Activated CD4-positive, alpha-beta T cell treated with anti-CD3 and anti-CD28 coated beads, Interleukin-10, Interleukin-2, amounts not matched to agents 100 ng/mL and 50 ng/mL, durations not matched to agents 16 hours and 8 hours (primary cell): Measurements from ENCODE around the gene ATG14.
"Not testable (repeated sequence)": the region's sequence is repeated elsewhere in the genome, so short reads cannot be mapped to it uniquely, and the experiment has no call there.

Experiments
- DNase-seq: peaks from one replicate; pipeline ENCODE4 v3.0.0-alpha.2; 2020

ATG14 gene, protein sequence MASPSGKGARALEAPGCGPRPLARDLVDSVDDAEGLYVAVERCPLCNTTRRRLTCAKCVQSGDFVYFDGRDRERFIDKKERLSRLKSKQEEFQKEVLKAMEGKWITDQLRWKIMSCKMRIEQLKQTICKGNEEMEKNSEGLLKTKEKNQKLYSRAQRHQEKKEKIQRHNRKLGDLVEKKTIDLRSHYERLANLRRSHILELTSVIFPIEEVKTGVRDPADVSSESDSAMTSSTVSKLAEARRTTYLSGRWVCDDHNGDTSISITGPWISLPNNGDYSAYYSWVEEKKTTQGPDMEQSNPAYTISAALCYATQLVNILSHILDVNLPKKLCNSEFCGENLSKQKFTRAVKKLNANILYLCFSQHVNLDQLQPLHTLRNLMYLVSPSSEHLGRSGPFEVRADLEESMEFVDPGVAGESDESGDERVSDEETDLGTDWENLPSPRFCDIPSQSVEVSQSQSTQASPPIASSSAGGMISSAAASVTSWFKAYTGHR

DNA sequence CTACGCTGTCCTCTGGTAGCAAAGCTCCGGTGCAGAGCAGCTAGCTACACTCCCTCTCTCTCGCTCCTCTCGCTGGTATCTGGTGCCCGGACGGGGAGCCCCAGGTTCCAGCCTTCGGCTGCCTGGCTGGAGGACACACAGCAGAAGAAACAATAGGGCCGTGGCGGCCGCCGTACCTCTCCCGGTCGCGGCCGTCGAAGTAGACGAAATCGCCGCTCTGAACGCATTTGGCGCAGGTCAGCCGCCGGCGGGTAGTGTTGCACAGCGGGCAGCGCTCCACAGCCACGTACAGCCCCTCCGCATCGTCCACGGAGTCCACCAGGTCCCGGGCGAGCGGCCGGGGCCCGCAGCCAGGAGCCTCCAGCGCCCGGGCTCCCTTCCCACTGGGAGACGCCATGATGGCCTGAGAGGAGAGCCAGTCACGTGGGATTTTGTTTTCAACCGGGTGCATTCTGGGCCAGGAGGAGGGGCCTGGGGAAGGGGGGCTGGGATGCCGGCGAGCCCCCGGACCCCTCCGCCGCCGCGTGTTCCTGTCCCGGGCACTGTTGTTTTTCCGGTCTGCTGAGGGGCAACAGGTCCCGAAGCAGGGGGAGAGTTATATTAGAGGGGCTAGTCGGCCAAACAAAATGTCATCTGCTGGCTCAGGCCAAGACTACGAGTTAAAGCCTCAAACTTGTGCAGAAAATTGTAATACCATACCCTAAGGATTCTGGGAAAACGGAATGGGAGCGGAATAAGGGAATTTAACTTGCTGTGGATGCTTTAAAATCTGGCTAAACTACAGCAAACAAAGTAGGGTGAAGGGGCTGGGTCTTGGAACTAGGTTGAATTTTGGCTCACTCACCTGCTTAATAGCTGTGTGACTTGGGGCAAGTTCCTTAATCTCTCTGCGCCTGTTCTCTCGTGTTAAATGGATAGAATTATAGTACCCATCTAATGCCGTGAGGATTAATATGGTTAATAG is at the start of gene ATG14:
TSS of gene ATG14 (minus strand) at position 405 of the 964 bp plus-strand sequence. CDS start at position 397, 8 bp downstream.
- DNase-seq = peak; percentile 87

DNA sequence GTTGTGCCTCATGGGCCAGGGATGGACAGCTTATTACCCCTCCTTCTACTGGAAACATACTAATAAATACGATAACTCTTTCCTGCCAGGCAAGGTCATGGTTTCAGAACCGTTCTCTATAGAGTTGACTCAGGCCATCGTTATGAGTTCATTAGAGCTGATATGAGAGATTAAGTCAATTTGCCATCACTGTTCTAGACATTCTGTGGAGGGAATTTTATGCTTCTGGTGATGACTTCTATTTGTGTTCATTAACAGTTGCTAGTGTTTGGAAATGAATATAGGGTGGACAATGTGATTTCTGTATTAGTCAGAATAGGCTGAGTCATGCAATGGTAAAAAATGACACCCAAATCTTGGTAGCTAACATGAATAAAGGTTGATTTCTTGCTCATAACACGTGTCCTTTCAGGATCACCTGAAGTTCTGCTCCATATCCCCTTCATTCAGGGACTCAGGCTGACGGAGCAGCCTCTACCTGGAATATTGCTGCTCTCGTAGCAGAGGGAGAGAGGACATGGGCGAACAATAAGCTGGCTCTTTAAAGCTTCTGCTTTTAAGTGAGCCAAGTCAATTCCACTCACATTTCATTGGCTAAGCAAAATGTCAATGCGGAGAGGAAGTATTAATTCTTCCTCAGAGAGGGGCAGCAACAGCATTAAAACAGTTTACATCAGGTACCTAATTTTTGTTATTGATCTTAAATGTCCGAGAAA is 47.3 kb upstream of the ATG14 start:
- peak; percentile 89 for DNase-seq

DNA sequence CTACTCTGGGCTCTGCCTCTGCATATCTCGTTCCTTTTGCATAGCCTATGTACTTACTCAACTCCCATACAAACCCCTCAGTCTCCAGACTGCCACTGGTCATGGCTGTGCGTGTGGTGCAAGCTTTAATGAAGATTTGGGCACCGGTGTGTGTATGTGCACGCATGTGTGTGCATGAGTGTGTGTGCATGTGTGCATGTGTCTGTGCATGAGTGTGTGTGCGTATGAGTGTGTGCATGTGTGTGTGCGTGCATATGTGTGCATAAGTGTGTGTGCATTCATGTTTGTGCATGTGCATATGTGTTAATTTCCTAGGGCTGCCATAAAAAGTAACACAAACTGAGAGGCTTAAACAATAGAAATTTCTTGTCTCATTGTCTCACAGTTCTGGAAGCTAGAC is 45.9 kb upstream of the ATG14 start:
- DNase-seq = no peak

DNA sequence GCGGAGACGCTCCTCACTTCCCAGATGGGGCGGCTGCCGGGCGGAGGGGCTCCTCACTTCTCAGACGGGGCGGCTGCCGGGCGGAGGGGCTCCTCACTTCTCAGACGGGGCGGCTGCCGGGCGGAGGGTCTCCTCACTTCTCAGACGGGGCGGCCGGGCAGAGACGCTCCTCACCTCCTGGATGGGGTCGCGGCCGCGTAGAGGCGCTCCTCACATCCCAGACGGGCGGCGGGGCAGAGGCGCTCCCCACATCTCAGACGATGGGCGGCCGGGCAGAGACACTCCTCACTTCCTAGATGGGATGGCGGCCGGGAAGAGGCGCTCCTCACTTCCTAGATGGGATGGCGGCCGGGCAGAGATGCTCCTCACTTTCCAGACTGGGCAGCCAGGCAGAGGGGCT is 44.8 kb upstream of the ATG14 start:
- DNase-seq = not testable (repeated sequence)

DNA sequence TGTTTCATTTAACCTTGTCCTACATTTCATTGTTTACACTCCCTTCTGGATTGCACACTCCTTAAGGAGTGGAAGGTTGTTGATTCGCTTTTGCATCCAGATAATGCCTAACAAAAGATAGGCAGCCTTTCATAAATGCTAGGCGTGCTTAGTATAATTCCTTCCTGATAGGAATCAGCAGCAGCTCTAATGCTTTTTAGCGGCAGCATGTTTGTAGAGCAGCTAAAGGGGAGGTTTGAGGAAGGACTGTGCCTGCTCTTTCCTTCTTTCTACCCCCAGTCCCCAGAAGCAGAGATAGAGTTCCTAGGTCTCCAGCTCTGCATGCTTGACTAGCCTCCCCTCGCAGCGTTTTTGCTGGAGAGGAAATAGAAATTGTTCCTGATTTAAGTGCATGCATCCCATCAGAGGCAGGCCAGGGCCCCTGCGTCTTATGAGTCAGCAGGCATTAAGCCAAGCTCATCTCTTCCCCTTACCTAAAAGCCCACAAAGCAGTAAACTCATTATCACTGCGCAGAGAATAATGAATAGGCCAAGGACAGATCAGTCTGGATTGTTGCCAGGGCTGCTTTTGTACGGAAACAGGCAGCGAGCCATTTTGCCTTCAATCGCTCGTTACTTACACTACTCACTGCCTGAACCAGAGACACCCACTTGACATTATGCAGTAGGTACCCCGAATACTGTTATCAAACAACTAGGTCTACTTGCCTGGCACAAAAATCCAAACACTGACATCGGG is 42.8 kb upstream of the ATG14 start:
- DNase-seq = peak; percentile 38

DNA sequence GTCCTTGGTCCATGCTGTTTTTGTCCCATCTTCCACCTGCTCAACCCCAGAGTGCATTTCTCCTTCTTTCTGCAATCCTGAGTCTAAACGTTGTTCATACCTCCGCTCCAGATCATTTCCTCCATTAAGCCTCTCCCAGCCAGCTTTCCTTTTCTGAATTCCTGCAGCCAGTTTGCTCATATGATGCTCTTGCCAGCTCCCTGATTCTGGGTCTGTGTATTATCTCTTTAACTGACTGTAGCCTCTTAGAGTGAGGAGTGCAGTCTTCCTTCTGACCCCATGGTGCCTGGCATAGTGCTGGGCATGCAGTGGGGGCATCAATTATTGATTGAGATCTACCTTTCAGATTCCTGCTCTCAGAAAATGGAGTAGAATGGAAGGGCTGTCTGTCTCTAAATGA is 40.3 kb upstream of the ATG14 start:
- DNase-seq = no peak

DNA sequence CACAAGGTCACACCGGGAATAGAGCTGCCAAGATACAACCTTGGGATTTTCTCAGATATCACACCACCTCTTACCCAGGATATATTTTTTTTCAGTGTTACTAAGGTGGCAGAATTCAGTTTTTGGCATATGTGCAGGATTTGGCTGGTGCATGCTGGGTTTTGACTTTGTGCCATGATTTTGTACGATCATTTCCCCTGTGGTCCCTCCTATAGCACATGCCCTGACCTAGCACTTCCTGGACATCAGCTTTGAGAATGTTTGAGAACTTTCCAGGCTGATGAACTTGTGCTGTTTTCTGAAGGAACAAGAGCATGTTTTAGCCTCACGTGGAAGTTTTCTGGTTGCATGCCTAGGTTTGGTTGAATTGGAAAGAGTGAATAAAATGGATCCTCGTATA is 39.8 kb upstream of the ATG14 start:
- no peak for DNase-seq

DNA sequence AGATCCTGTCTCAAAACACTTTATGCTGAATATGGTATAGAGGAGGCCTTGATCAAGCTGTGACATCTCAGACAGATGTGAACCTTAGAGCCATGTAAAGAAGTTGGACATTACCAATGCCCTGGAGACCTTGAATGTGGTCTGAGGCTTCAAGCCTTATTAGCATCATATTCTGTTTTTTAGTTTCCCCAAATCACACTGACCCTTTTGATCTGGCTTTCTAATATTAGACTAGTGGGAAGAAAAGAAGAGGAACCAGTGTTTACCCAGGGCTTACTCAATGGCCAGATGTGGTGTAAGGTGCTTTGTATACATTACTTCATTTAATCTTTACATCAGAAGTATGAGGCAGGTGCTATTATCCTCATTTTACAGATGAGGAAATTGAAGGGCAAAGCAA is 39.4 kb upstream of the ATG14 start:
- no peak for DNase-seq

DNA sequence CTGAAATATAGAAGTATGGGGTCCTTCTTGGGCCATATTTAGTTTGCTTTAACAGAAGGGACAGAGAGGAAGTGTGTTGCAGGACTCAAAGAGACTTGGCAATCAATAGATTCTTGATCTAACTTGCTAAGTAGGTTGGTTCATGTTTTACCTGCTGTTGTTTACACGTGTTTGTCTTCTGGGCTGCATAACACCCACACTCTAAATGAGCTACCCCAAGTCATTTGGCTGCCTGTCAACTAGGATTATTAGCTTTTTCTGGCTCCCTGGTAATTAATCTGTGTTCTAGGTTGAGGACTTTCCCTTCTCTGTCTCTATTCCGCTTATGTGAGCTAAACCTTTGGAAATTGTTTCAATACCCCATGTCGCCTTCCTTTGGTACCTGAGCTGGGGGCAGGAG is 38.9 kb upstream of the ATG14 start:
- no peak for DNase-seq

DNA sequence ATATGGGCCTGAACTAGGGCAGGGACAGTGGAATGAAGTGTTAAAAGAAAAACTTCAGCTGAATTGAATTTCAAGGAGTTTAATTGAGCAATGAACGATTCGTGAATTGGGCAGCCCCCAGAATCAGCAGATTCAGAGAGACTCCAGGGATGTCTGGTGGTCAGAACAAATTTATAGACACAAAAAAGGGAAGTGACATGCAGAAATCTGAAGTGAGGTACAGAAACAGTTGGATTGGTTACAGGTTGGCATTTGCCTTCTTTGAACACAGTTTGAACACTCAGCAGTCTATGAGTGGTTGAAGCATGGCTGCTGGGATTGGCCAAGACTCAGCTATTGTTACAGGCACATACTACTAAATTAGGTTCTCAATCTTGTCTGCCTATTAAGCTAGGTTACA is 38.5 kb upstream of the ATG14 start:
- no peak for DNase-seq

DNA sequence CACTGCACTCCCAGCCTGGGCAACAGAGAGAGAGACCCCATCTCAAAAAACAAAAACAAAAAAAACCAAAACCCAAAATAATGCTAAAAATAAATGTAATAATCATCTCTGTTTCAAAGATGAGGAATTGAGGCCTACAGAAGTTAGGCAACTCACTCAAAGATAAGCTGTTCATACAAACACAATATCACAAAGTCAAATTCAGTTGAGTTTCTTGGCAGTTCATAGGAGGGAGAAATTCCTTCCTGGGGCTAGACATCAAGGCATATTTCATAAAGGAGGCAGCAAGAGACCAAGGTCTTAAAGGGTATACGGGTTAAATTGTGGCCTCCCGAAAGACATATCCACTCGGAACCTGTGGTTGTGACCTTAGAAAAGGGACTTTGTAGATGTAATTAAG is 37.5 kb upstream of the ATG14 start:
- no peak for DNase-seq

DNA sequence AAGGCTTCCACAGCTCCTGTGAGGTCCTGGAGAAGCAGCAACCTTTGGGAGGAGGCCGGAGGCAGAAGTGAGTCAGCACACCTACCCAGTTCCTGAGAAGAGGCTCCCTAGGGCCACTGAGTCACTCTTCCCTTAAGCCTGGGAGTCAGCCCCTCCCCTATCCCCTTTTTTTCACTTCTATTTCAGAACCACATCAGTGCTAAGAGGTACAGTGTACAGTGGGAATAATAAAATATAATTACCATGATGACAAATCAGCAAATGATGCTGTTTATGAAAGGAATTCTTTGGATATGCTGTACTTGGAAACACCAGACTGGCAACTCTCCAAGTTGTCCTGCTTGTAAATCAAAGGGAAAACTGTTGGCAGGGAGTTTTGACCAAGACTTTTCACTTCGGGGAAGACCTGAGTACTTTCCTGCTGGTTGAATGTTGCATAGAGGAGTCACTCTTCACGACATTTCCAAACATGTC is 36.5 kb upstream of the ATG14 start:
- peak; percentile 55 for DNase-seq

DNA sequence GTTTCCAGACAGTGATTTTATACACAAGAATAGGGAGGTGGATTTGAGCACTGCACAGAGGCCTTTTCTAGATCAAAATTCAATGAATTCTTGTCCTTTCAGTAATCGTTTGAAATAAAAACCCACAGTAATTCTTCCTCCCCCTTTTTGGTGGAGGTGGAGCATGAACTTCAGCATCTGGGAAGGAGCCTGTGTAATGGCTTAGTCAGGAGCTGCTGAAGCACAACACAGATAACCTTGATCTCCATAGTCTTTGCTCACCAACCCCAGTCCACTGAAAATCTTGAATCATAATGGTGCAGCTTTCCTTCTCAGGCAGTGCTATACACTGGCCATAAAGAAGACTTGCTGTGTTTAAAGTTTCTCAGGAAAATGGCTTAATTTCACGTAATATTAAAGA is 35.2 kb upstream of the ATG14 start:
- no peak for DNase-seq

DNA sequence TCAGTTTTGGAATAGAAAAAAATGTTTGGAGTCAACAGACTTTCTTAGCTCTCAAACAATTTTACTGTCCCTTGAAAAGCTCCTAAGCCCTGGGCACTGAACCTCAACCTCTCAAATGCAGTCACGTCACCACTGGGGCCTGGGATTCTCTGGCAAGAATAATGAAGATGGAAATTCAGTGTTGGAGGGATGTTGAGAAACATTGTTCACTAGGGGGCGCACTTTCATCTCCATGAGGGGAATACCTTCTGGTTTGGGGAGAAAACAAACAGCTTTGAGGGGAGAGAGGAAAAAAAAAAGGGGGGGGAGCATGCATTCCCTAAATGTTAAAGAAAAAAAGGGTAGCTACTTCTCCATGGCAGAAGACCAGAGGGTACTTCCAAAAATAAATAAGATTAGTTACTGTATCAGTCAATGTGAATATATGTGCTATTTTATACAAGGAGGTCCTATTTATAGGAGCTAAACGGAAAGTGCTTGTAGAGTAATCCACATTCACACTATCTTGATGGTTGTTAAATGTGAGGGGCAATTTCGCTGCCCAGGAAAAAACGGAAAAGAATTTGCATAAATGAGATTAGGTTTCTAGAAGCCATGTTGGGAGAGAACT is 34.6 kb upstream of the ATG14 start:
- DNase-seq = peak; percentile 74

DNA sequence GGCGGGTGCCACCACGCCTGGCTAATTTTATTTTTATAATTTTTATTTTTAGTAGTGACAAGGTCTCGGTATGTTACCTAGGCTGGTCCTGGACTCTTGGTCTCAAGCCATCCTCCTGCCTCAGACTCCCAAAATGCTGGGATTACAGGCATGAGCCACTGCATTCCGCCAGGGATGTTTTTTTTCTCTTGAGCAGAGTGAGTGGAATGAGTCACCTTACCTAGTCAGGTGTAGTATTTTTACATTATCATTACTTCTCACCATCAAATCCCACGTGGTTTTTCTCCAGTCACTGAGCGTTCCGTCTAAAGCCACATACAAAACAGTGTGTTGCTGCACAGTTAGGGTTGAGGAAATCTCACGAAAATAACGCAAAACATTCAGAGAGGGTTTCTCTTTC is 29.7 kb upstream of the ATG14 start:
- no peak for DNase-seq

DNA sequence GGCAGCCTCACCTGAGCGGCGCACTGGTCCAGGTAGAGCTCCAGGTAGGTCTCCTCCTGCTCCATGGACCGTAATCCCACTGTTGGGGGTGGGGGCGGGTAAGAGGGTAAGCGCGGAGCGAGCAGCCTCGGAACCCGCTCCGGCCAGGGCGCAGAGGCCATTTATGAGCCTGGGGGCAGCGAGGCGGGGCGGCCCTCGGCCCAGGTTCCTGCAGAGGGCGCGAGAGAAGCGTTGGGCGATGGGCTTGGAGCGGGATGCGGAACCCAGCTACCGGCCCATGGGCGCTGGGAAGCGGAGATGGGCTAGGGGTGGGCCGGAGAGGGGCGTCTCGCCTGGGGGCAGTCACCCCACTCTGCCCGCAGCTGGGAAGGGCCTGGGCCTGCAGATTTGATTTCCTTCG is 28.8 kb upstream of the ATG14 start, which contains the start of gene TBPL2:
TSS of gene TBPL2 (minus strand) at position 232 of the 400 bp plus-strand sequence. CDS start at position 65, 167 bp downstream.
- no peak for DNase-seq

DNA sequence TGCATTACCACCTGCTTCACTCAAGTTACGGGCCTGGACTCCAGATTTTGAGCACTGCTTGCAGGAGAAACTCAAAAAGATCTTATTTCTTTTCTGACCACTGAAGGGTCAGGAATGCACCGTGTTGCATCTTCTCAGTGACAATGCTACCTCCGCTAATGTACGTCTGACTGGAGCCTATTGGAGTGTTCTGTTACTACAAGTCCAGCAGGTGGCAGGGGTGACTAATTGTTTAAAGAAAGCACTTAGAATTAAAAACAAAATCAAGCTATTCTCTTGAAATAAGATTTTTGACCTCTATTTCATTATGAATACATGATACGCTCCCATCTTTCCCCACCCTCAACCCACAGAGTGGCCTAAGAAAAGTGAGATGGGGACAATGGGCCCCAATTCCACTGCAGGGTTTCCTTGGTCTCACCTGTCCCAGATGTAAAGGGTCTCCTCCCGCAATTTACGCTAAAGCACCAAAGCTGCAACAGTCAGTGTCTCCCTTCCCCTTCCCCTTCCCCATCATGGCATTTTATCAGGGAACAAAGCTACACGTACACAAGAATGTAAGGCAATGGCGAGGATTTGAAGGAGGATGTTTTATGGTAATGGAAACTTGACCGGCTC is 26.5 kb upstream of the ATG14 start:
- peak; percentile 47 for DNase-seq

DNA sequence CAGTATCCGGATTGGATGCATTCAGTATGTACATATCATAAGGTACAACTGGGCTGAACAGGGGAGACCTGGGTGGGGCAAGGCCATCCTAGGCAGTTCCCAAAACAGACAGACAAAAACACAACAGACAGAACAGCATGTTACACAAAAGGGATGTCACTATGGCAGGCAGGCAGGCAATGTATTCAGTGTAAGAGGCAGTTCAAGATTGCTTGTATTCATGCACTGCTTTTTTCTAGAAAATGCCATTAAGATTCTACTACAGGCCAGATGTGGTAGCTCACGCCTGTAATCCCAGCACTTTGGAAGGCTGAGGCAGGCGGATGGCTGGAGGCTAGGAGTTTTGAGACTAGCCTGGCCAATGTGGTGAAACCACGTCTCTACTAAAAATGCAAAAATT is 25.3 kb upstream of the ATG14 start:
- no peak for DNase-seq

DNA sequence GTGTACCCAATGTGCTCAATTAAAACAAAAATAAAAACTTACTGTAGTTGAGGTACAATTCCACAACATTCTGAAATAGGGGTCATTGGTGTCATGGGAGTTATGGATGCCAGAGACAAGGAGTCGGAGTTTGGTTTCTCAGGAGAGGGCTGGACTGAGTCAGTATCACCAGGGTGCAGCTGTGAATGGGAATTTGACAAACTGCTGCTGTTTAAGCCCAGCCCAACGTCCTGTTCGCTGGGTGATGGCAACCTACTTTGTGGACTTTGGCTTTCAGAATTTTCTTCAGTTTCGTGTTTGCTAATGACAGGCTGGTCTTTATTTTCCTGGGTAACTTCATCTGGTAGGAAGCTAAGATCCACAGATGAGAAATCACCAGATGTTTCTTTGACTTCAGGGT is 24.9 kb upstream of the ATG14 start:
- no peak for DNase-seq

DNA sequence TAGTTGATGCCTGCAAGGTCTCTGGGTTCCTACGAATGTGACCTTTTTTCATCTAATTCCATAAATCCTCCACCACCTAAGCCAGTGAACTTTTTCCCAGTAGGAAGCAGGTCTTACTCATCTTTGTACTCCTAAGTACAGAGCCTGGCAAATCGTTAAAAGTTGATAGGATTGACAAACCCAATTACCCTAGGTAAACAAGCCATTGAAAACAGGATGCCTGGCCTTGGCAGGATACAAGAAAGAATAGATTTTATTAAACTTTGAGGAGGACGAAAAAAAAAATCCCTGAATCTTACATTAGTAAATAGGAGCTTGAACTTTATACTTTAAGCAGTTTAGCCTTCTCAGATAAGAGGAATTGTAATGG is 23.2 kb upstream of the ATG14 start:
- no peak for DNase-seq
